Activated CD4-positive, alpha-beta memory T cell treated with anti-CD3 and anti-CD28 coated beads for 36 hours (primary cell): ENCODE data around the gene CD48. TPM values are rescaled to one million over a fixed set of nuclear protein-coding genes. Genes with fewer than 3 reads are reported as not detected.
"Not testable (repeated sequence)": the region's sequence is repeated elsewhere in the genome, so short reads cannot be mapped to it uniquely, and the experiment has no call there.

ENCODE experiments used
- CTCF ChIA-PET: fragments of 350-600 bp; sonication (Branson Sonifier 250); formaldehyde crosslinking; loops from one replicate; lab custom pipeline; 2021; ENCODE audit warnings: antibody characterized with exemption, inconsistent platforms; lab: Charles Lee
- POLR2A ChIA-PET: fragments of 350-600 bp; sonication (Branson Sonifier 250); formaldehyde crosslinking; loops from one replicate; lab custom pipeline; 2021; ENCODE audit warnings: antibody characterized with exemption; lab: Charles Lee
- DNase-seq: peaks from one replicate; pipeline ENCODE4 v3.0.0-alpha.2; 2020
- H3K27ac Mint-ChIP-seq: one replicate; pipeline ENCODE4 v1.8.0; 2021; ENCODE audit warnings: mixed read lengths
- H3K27me3 Mint-ChIP-seq: one replicate; pipeline ENCODE4 v1.8.0; 2021; ENCODE audit warnings: mixed read lengths
- H3K36me3 Mint-ChIP-seq: one replicate; pipeline ENCODE4 v1.8.0; 2021; ENCODE audit warnings: mixed read lengths
- H3K4me1 Mint-ChIP-seq: one replicate; pipeline ENCODE4 v1.8.0; 2021; ENCODE audit warnings: low read depth, mixed read lengths
- H3K4me3 Mint-ChIP-seq: one replicate; pipeline ENCODE4 v1.8.0; 2021; ENCODE audit warnings: mild to moderate bottlenecking, mixed read lengths
- H3K9me3 Mint-ChIP-seq: one replicate; pipeline ENCODE4 v1.8.0; 2021; ENCODE audit warnings: mixed read lengths
- intact Hi-C: fragments of 100-400 bp; cut with micrococcal nuclease; formaldehyde crosslinking; loops from one replicate; pipeline ENCODE4 v1.15.1; 2023
- total RNA-seq, 2 experiments: library from RNA; stranded (reverse); gene quantifications; one replicate each; pipeline ENCODE4 v1.2.3, GENCODE V29; 2021

Gene CD48
- total RNA-seq, 2 experiments from 2014 or later: 190 to 194 TPM

GRCh38 chr1:160712525-160713080 lies 981 bp upstream of the CD48 start:
- POLR2A ChIA-PET: interaction anchor here (0.7 to 3.3 kb wide), 10 partner anchors 10 to 265 kb away, joined by 3 to 15 read pairs (median 5); partner anchors contain the start of gene LY9
- DNase-seq: peak; percentile 63
- CTCF ChIA-PET: interaction anchor here (0.6 to 6.1 kb wide), 15 partner anchors 9 to 239 kb away, joined by 3 to 51 read pairs (median 5); no protein-coding TSS in a partner anchor
- not testable (repeated sequence) for H3K36me3 Mint-ChIP-seq, H3K9me3 Mint-ChIP-seq, H3K4me3 Mint-ChIP-seq, H3K27me3 Mint-ChIP-seq, H3K27ac Mint-ChIP-seq
- intact Hi-C loops: loop anchor here (1.0 kb wide), 3 partner anchors 55 to 86 kb away; no protein-coding TSS in a partner anchor
- peaks cover 24% of the 10 kb centered on the region for H3K4me1 Mint-ChIP-seq

- intact Hi-C loops: no loop called here
- Mint-ChIP-seq H3K4me1 (peaks cover 18% of the 10 kb centered on the region), H3K9me3 (no peaks in the 10 kb centered on the region), H3K27me3 (no peaks in the 10 kb centered on the region), H3K27ac (no peak overlapping the region), H3K4me3 (no peak overlapping the region), H3K36me3 (peaks cover 10% of the 10 kb centered on the region)
- ChIA-PET POLR2A (interaction anchor here (0.8 to 3.3 kb wide), 11 partner anchors 27 to 87 kb away, joined by 3 to 15 read pairs (median 5); partner anchors contain the start of gene SLAMF1), CTCF (interaction anchor here (0.5 to 6.1 kb wide), 10 partner anchors 13 to 447 kb away, joined by 3 to 51 read pairs (median 6); partner anchors contain the start of gene SLAMF1)
- no peak for DNase-seq
Observed at GRCh38 chr1:160711276-160711601, 383 bp downstream of the CD48 start.

- peak; percentile 26 for DNase-seq
- Mint-ChIP-seq H3K4me3 (no peak overlapping the region), H3K27ac (no peak overlapping the region)
Observed at GRCh38 chr1:160710517-160711252, 937 bp downstream of the CD48 start.

GRCh38 chr1:160709715-160710114 lies 1.9 kb downstream of the CD48 start:
- intact Hi-C loops: loop anchor here (5.0 kb wide), 2 partner anchors 37 to 132 kb away; partner anchors contain the start of gene CD84
- CTCF ChIA-PET: interaction anchor here (1.1 to 3.1 kb wide), 3 partner anchors 29 to 280 kb away, joined by 3 to 24 read pairs (median 19); no protein-coding TSS in a partner anchor
- Mint-ChIP-seq H3K27ac (no peak overlapping the region), H3K9me3 (no peaks in the 10 kb centered on the region), H3K4me1 (peaks cover 33% of the 10 kb centered on the region), H3K4me3 (no peak overlapping the region), H3K36me3 (peaks cover 21% of the 10 kb centered on the region), H3K27me3 (no peaks in the 10 kb centered on the region)
- POLR2A ChIA-PET: interaction anchor here (1.3 to 3.3 kb wide), 4 partner anchors 34 to 1700 kb away, joined by 3 to 24 read pairs (median 10); partner anchors contain the start of genes IFI16, LY9 and SLAMF1
- no peak for DNase-seq

More at GRCh38 chr1:160710517-160711252, 937 bp downstream of the CD48 start:
- POLR2A ChIA-PET: interaction anchor here (0.8 to 3.3 kb wide), 9 partner anchors 26 to 87 kb away, joined by 3 to 15 read pairs (median 6); partner anchors contain the start of gene SLAMF1
- CTCF ChIA-PET: interaction anchor here (0.8 to 6.1 kb wide), 8 partner anchors 13 to 69 kb away, joined by 3 to 51 read pairs (median 10); partner anchors contain the start of gene SLAMF1
- H3K9me3 Mint-ChIP-seq: no peaks in the 10 kb centered on the region
- intact Hi-C loops: no loop called here
- peaks cover 23% of the 10 kb centered on the region for H3K4me1 Mint-ChIP-seq
- peaks cover 14% of the 10 kb centered on the region for H3K36me3 Mint-ChIP-seq
- H3K27me3 Mint-ChIP-seq: no peaks in the 10 kb centered on the region

- Mint-ChIP-seq H3K36me3 (peaks cover 27% of the 10 kb centered on the region), H3K4me1 (peaks cover 41% of the 10 kb centered on the region), H3K4me3 (no peak overlapping the region), H3K9me3 (no peaks in the 10 kb centered on the region), H3K27ac (no peak overlapping the region), H3K27me3 (no peaks in the 10 kb centered on the region)
- POLR2A ChIA-PET: interaction anchor here (1.3 to 3.3 kb wide), 6 partner anchors 25 to 1699 kb away, joined by 3 to 24 read pairs (median 10); partner anchors contain the start of genes IFI16, LY9 and SLAMF1
- DNase-seq: peak; percentile 61
- CTCF ChIA-PET: interaction anchor here (1.0 to 3.1 kb wide), 7 partner anchors 18 to 281 kb away, joined by 3 to 30 read pairs (median 19); no protein-coding TSS in a partner anchor
- intact Hi-C loops: loop anchor here (1.0 to 5.0 kb wide), 3 partner anchors 24 to 132 kb away; partner anchors contain the start of gene CD84
Observed at GRCh38 chr1:160708801-160709200, 2.8 kb downstream of the CD48 start.

GRCh38 chr1:160708118-160708517 lies 3.5 kb downstream of the CD48 start:
- H3K36me3 Mint-ChIP-seq: peaks cover 34% of the 10 kb centered on the region
- ChIA-PET CTCF (interaction anchor here (0.5 to 3.1 kb wide), 17 partner anchors 16 to 246 kb away, joined by 3 to 30 read pairs (median 4); partner anchors contain the start of gene ITLN2), POLR2A (interaction anchor here (1.1 to 3.3 kb wide), 10 partner anchors 23 to 147 kb away, joined by 3 to 24 read pairs (median 6); partner anchors contain the start of genes LY9 and SLAMF1)
- H3K9me3 Mint-ChIP-seq: no peaks in the 10 kb centered on the region
- peaks cover 45% of the 10 kb centered on the region for H3K4me1 Mint-ChIP-seq
- H3K27ac Mint-ChIP-seq: no peak overlapping the region
- no peak for DNase-seq
- no peaks in the 10 kb centered on the region for H3K27me3 Mint-ChIP-seq
- H3K4me3 Mint-ChIP-seq: no peak overlapping the region
- intact Hi-C loops: loop anchor here (1.0 to 5.0 kb wide), 3 partner anchors 23 to 131 kb away; partner anchors contain the start of gene CD84

GRCh38 chr1:160707236-160708064 lies 4.2 kb downstream of the CD48 start:
- intact Hi-C loops: loop anchor here (1.0 to 5.0 kb wide), 3 partner anchors 22 to 130 kb away; partner anchors contain the start of gene CD84
- H3K27me3 Mint-ChIP-seq: no peaks in the 10 kb centered on the region
- no peak overlapping the region for H3K27ac Mint-ChIP-seq
- ChIA-PET POLR2A (interaction anchor here (0.7 to 3.3 kb wide), 12 partner anchors 22 to 147 kb away, joined by 3 to 24 read pairs (median 6); partner anchors contain the start of genes LY9 and SLAMF1), CTCF (interaction anchor here (0.5 to 3.1 kb wide), 18 partner anchors 15 to 247 kb away, joined by 3 to 30 read pairs (median 4); partner anchors contain the start of gene ITLN2)
- DNase-seq: no peak
- peaks cover 45% of the 10 kb centered on the region for H3K4me1 Mint-ChIP-seq
- peaks cover 40% of the 10 kb centered on the region for H3K36me3 Mint-ChIP-seq
- H3K9me3 Mint-ChIP-seq: no peaks in the 10 kb centered on the region
- no peak overlapping the region for H3K4me3 Mint-ChIP-seq

- CTCF ChIA-PET: interaction anchor here (1.1 to 3.1 kb wide), 13 partner anchors 15 to 129 kb away, joined by 3 to 30 read pairs (median 4); no protein-coding TSS in a partner anchor
- Mint-ChIP-seq H3K4me3 (no peak overlapping the region), H3K9me3 (no peaks in the 10 kb centered on the region), H3K27ac (no peak overlapping the region), H3K27me3 (no peaks in the 10 kb centered on the region), H3K36me3 (peaks cover 46% of the 10 kb centered on the region), H3K4me1 (peaks cover 47% of the 10 kb centered on the region)
- intact Hi-C loops: loop anchor here (5.0 kb wide), 2 partner anchors 34 to 129 kb away; partner anchors contain the start of gene CD84
- POLR2A ChIA-PET: interaction anchor here (0.7 to 3.3 kb wide), 7 partner anchors 21 to 84 kb away, joined by 3 to 24 read pairs (median 5); partner anchors contain the start of gene SLAMF1
- DNase-seq: no peak
Observed at GRCh38 chr1:160706526-160707235, 4.9 kb downstream of the CD48 start.

- no peaks in the 10 kb centered on the region for H3K27me3 Mint-ChIP-seq
- no peaks in the 10 kb centered on the region for H3K9me3 Mint-ChIP-seq
- peaks cover 42% of the 10 kb centered on the region for H3K36me3 Mint-ChIP-seq
- peaks cover 57% of the 10 kb centered on the region for H3K4me1 Mint-ChIP-seq
- H3K4me3 Mint-ChIP-seq: no peak overlapping the region
- intact Hi-C loops: loop anchor here (5.0 kb wide), 2 partner anchors 33 to 128 kb away; partner anchors contain the start of gene CD84
- DNase-seq: no peak
- ChIA-PET CTCF (interaction anchor here (1.2 to 3.1 kb wide), 2 partner anchors 30 to 56 kb away, joined by 3 to 15 read pairs; no protein-coding TSS in a partner anchor), POLR2A (interaction anchor here (1.2 to 3.1 kb wide), 3 partner anchors 22 to 60 kb away, joined by 3 to 14 read pairs (median 3); no protein-coding TSS in a partner anchor)
- no peak overlapping the region for H3K27ac Mint-ChIP-seq
Observed at GRCh38 chr1:160705742-160706141, 5.9 kb downstream of the CD48 start.

GRCh38 chr1:160705212-160705621 lies 6.4 kb downstream of the CD48 start:
- intact Hi-C loops: loop anchor here (5.0 kb wide), 2 partner anchors 33 to 128 kb away; partner anchors contain the start of gene CD84
- H3K4me3 Mint-ChIP-seq, H3K27ac Mint-ChIP-seq, H3K27me3 Mint-ChIP-seq, H3K9me3 Mint-ChIP-seq: not testable (repeated sequence)
- ChIA-PET CTCF (interaction anchor here (2.7 to 3.1 kb wide), 2 partner anchors 24 to 30 kb away, joined by 11 to 15 read pairs; no protein-coding TSS in a partner anchor), POLR2A (interaction anchor here (1.2 to 1.6 kb wide), 2 partner anchors 22 to 59 kb away, joined by 3 read pairs; no protein-coding TSS in a partner anchor)
- peaks cover 41% of the 10 kb centered on the region for H3K36me3 Mint-ChIP-seq
- peak; percentile 35 for DNase-seq
- peaks cover 62% of the 10 kb centered on the region for H3K4me1 Mint-ChIP-seq
